NCI-H82 treated with DMSO at 0.1 percent for 48 hours (cell line): ENCODE measurements around the gene EPB41L2.

ENCODE experiments used
- DNase-seq: peaks from one replicate; lab custom pipeline; 2025; ENCODE audit not compliant: unreplicated experiment; lab: John Stamatoyannopoulos, UW

The EPB41L2 gene

GRCh38 chr6:130879826-130880225, 183.2 kb downstream of the EPB41L2 start:
- no peak for DNase-seq

GRCh38 chr6:130873746-130874145, 189.3 kb downstream of the EPB41L2 start:
- no peak for DNase-seq

GRCh38 chr6:130872250-130873095, 190.6 kb downstream of the EPB41L2 start:
- DNase-seq = peak; percentile 12

- DNase-seq = no peak
Observed at GRCh38 chr6:130870179-130870880, 192.7 kb downstream of the EPB41L2 start.

GRCh38 chr6:130869681-130870080, 193.4 kb downstream of the EPB41L2 start:
- no peak for DNase-seq

- DNase-seq = no peak
Observed at GRCh38 chr6:130865793-130866192, 197.3 kb downstream of the EPB41L2 start.

GRCh38 chr6:130864344-130864743, 198.7 kb downstream of the EPB41L2 start:
- DNase-seq = no peak

GRCh38 chr6:130863415-130864230, 199.4 kb downstream of the EPB41L2 start:
- DNase-seq = no peak

- no peak for DNase-seq
Observed at GRCh38 chr6:130862370-130862769, 200.7 kb downstream of the EPB41L2 start.

GRCh38 chr6:130859161-130859867, 203.7 kb downstream of the EPB41L2 start:
- no peak for DNase-seq

GRCh38 chr6:130858498-130859160, 204.4 kb downstream of the EPB41L2 start:
- no peak for DNase-seq

GRCh38 chr6:130858054-130858453, 205.0 kb downstream of the EPB41L2 start:
- DNase-seq = no peak

- DNase-seq = no peak
Observed at GRCh38 chr6:130853555-130854183, 209.4 kb downstream of the EPB41L2 start.

GRCh38 chr6:130852844-130853554, 210.0 kb downstream of the EPB41L2 start:
- DNase-seq = no peak

- no peak for DNase-seq
Observed at GRCh38 chr6:130851026-130851425, 212.0 kb downstream of the EPB41L2 start.

GRCh38 chr6:130849594-130849993, 213.5 kb downstream of the EPB41L2 start:
- DNase-seq = no peak

- no peak for DNase-seq
Observed at GRCh38 chr6:130848945-130849344, 214.1 kb downstream of the EPB41L2 start.

GRCh38 chr6:130847001-130847910, 215.8 kb downstream of the EPB41L2 start:
- DNase-seq = no peak
